HG03460 (cell line): ENCODE results near the gene SULT1C2.
"Not testable (repeated sequence)": the region's sequence is repeated elsewhere in the genome, so short reads cannot be mapped to it uniquely, and the experiment has no call there.

ENCODE experiments used
- ATAC-seq: cut with Tn5 transposase; IDR thresholded peaks from one replicate; pipeline ENCODE4 v1.9.1; 2021; ENCODE audit not compliant: unreplicated experiment

Gene SULT1C2

DNA sequence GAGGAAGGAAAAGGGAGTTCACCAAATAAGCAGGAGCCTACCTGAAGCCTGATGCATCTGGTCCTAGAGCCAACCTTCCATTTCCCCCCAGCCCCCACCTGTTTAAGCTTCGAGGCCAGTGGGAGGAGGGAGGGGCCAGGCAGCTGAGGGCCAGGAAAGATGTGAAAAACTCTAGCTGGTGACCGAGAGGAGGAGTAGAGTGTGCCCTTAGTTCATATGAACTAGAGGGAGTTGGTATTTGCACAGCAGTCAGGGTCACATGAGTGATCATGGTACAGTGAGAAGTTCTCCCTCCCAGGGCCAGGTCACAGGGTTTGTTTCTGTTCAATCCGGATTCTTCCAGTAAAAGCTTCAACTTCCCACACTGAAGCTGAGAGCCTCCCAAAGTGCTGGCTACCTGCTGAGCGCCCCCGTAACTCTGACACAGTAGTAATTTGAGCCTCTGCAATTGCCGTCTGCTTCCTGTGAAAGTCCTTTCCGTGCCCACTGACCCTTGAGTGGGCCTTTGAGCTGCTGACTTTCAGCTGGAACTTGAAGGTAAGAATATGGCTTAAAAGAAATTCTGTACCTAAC is at the start of gene SULT1C2:
Gene SULT1C2, plus strand, starts transcription at position 362 of the 573 bp plus-strand sequence. CDS start 4,773 bp downstream, outside the sequence.
- no peak for ATAC-seq

DNA sequence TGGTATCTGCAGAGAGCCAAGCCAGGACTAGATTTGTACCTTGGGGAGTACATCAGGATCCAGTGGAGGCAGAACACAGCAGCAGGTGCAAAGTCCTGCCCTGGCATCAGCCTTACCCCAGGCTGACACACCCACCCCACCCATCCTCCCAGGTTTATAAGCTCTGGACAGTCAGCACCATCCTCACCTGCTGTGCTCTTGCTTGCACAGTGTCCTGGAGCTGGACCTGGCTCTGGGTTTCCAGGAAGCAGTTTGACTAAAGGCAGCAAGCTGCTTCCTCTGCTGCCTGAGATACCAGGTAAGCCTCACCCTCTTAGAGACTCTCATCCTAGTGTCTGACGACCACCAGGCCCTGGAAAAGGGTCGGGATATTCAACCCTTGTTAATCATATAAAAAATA is 48.9 kb upstream of the SULT1C2 start, which contains the start of gene SULT1C3:
Gene SULT1C3, plus strand, starts transcription at position 183 of the 400 bp plus-strand sequence. CDS start 7,227 bp downstream, outside the sequence.
- no peak for ATAC-seq

DNA sequence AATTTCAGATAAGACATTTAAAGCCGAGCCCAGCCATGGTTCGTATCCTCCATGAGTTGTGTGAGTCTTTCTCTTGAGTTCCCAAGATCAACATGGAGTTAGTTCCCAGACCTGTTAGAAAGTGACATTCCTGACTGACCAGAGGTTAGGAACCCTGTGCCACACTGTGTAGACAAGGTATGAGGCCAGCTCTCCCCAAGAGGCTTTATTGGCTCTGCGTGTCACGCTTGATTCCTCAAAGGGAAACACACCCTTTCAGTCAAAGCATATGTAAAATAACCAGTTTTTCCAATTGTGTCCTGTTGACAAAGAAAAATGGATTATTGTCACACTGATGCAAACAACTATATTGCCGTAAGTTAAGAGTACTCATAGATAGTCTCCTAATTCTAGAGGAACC is 47.7 kb upstream of the SULT1C2 start:
- no peak for ATAC-seq

DNA sequence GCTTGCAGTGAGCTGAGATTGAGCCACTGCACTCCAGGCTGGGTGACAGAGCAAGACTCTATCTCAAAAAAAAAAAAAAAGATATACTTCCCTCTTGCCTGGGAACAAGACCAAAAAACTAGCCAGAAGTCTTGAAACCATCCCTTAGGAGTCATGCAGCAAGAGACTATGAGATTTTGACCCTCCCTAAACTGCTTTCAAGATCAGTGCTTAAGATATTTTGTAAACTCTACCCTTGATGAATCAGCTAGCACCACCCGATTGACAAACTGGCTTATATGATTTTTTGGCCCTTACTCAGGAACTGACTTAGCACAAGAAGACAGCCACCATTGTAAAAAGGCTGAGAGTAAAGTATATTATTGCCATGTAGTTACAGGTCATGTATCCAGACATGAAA is 45.1 kb upstream of the SULT1C2 start:
- no peak for ATAC-seq

DNA sequence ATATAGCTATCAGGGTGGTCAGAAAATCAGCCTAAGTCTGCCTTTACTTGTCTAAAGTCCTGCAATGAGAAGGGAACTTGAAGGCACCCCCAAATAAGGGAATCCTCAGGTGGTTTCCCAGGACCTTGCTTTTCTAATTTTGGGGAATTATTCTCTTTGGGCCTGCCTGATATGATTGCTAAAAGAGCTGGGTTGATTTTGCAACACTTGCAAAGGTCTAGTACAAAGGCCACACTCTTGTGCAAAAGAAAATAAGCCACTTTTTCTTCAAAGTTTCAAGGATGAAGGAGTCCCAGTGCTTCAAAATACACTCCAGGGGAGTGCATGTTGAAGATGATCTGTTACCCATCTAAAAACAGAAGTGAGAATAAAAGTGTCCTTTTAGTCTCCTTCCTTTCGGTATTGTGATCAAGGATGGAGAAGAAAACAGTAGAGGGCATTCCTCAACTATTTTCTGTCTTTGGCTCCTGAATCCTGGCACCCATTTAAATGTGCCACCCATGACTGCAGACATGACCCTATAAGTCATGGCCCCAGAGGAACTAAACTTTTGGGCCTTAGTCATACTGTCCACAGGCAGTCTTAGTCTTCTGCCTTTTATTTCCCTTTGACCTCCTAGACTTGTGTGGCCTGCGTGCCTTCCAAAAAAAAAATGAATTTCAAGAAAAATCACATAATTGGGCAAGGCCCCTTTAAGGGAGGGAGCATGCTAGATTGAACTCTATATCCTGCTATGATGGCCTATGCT is 43.9 kb upstream of the SULT1C2 start:
- ATAC-seq, result no peak

DNA sequence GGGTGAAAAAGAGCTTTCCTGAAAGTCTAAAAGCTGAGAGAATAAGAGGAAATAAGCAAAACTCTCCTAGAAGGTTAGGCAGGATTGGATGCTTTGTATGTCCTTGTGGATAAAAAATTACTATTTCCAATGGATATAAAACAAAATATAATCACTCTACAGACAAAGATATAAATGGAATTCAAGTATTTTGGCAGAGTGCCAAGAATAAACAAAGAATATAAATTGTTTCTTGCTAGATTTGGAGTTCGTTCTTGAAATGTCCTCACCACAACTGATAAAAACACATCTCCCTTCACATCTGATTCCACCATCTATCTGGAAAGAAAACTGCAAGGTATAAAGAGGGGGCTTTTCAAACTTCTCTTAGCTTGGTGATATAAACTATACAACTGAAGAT is 35.6 kb upstream of the SULT1C2 start:
- ATAC-seq, result no peak

DNA sequence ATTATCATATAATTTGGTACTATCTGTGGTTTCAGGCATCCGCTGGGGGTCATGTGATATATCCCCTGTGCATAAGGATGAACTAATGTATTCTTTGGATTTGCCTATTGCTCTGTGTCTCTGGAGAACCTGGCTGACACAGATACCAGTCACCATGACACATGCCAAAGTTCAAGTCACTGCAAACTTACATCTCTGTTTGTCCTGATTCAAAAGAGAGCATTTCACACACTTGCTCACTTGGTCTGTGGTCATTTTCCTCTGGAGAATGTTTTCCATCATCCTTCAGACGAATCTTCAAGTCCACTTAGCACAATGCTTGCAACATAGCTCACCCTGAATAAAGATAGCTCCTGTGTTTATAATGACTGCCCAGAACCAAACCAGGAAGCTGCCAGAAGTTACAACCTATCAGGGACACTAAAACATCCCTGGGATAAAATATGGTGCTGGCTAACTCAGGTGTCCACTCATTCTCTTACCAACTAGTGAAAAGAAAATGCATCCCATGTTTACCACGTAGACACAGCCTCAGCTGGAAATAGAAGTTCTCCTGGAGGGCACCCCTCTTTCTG is 30.9 kb upstream of the SULT1C2 start:
- no peak for ATAC-seq

DNA sequence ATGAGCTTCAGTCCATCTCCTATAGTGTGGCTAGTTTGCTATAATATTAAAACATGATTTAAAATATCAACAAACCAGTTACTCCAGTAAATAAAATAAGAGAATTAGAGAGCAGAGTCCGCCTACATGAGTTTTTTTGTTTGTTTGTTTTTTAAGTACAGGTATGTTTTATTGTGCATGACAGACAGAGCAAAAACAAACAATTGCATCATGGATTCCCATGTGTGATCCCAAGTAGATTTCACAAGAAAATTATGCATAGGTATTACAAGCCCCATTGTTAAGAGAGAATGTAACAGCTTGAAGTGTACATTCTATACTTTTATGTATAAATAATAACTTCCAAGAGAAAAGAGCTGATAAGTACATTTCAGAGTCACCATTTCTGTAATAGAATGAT is 27.9 kb upstream of the SULT1C2 start:
- no peak for ATAC-seq

DNA sequence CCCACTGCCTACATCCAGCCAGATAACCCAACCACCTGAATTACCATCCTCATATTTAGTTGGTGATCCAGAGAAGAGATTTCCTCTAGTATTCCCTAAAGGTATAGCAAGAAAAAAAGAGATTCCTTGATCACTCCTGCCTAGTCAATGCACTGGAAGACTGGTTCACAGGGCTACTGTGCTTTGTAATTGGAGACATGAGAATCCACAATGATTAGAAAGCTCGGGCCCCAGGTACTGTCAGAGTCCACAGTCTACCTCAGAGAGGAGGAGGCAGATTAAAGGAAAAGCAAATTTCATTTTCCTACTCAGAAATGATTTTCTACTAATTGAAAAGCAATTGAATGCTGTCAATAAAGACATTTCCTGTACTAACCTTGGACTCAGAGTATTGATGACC is 26.7 kb upstream of the SULT1C2 start:
- ATAC-seq, result no peak

DNA sequence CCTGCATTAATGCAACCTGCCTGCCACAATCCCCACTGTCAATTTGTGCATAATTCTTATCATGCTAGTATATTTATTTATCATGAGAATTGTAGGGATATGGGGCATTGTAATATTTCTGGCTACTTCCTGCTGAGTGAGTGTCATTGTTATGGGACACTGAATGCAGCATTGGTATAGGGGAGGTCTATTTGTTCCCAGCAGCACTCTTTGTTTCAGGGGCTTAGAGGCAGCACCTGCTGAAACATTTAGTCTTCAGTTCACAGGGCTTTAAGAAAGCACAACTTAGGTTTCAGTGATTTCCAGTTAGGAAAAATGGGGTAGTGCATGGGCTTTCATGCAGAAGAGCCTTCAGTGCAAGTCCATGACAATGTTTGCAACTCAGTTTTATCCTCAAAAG is 25.3 kb upstream of the SULT1C2 start:
- ATAC-seq, result no peak

DNA sequence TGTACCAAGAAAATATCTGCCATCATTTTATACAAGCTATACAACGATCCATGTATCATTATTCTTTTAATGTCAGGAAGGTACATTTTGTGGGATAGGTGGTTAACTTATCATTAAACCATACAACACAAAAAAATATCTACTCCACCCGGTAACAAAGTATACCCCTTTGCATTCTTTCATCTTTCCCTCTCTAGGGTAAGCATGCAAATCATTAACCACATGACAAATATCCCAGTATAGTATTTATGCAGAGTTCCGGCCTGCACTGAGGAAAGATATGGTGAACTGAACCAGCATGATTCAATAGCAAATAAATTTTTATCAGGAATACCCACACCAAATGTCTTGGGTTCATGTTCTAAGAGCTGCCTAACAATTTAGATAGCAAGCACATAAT is 22.5 kb upstream of the SULT1C2 start:
- no peak for ATAC-seq

DNA sequence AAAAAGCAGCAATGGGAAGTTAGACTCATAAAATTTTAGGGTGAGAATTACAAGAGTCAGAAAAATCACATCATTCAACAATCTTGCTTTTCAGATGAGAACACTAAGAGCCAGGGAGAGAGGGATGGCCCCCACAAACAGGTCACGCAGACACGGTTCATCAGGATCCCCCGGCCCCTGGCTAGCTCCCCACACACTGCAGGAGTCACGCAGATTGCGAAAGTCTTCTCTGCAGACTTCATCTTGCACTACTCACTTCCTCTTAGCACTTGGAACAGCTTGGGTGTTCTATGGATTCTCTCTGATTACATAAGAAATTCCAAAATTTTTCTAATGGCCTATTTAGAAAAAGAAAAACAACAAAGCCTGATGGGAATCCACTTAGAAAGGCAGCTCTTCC is 21.6 kb upstream of the SULT1C2 start:
- no peak for ATAC-seq

DNA sequence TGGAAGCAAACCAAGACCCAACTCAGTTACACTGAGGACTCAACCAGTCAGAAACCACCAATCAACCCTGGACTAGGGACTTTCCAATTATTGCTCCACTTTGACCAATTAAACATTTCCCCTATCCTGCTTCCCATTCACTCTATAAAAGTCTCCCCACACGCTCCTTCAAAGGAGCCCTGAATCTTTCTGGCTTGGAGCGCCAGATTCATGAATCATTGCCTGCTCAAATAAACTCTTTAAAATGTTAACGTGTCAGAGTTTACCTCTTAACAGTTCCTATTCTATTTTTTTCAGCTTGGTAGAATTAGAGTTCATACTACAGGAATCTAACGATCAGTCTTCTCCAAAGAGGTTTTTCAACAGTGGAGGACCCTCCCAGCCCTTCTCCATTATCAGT is 20.7 kb upstream of the SULT1C2 start:
- ATAC-seq, result no peak

DNA sequence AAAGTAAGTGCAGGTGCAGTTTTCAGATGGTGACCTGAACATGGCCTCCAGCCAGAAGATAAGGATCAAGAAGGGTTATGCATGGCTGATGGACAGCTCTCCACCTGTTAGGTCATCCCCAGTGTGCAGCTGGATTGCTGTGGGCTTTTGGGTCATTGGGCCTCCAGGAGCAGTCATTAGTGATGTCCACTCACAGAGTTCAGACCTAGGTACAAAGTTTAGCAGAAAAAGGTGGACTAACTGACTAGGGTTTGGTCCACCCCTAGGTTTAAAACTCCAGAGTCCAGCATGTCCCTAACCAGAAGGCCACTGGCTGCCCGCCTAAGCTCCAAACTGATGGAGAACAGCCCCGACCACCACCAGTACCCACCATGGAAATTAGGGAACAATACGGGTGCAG is 18.3 kb upstream of the SULT1C2 start:
- no peak for ATAC-seq

DNA sequence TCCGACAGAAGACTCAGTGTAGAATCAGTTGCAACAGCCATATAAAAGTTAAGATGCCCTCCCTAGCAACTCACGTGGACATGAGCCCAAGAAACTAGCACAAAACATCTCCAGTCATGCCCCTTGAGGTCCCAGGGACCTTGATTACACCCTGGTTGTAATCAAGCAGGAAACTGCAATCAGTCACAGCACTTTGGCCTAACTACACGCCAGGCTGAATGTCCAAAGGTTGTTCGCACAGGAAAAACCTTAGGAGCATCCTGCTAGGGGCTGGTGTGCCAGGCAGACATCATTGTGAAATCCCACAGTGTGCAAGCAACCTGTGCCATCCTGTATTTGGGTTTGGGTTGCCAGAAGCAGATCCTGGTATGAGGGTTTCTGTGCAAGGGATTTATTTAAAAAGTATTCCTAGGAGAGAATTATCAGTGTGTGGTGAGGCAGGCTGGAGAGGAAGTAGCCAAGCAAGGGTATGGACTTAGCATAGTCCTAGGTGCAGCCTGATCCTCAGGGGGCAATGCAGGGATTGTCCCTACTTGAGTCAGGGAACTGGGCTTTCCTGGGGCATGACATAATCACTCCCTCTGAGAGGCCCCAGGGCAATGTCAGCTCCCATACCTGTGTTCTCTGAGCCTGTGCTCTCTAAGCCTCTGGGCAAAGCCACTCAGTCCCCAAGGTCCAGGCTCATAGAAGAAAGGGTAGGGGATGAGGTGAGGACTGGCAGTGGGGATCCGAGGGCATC is 17.8 kb upstream of the SULT1C2 start:
- no peak for ATAC-seq

DNA sequence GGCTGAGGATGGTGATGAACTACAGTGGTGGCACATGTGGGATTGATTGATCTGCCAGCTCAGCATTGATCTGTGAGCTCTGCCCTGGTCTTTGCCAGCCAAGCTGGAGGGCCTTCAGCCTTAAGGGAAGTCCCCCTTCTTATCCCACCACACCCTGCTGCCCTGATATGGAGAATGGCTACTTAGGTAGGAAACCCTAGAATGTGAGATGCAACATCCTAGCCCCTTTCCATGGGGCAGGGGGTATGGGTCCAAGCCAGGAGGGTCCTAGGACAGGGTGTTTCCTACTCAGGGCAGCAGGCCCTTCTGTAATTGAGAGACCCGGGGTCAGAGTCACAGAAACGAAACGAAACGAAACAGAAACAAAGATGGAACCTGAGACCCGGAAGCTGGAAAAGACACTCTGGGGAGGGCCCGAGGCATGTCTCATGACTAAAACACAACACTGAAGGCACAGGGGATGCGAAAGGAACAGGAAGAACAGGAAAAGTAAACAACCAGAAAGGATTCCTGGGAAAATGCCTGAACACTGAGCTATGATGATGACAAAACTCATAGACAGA is 16.9 kb upstream of the SULT1C2 start:
- no peak for ATAC-seq

DNA sequence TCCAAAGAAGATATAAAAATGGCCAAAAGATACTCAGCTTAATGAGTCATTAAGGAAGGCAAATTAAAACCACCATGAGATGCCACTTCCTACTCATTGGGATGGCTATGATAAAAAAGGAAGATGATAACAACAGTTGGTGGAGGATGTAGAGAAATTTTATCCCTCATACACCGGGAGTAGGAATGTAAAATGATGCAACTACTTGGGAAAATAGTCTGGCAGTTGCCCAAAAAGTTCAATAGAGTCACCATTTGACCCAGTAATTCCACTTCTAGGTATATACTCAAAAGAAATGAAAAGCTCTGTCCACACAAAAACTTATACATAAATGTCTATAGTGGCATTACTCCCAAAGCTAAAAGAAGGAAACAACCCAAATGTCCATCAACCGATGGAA is 10.1 kb upstream of the SULT1C2 start:
- no peak for ATAC-seq

DNA sequence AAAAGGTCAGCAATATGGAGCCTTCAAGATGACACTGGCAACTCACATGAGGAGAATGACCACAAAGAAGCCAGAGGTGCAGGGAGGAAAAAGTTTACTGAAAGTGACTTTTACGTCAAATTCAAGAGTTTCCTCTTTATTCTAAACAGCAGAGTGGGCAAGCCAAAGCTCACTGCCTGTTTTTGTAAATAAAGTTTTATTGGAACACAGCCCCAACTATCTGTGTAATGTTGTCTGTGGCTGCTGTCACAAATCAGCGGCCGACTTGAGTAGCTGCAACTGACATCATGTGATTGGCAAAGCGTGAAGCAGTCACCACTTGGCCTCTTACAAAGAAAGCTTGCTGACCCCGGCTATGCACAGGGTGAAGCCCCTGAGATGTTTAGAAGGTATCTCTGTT is 9.2 kb upstream of the SULT1C2 start:
- ATAC-seq, result no peak

DNA sequence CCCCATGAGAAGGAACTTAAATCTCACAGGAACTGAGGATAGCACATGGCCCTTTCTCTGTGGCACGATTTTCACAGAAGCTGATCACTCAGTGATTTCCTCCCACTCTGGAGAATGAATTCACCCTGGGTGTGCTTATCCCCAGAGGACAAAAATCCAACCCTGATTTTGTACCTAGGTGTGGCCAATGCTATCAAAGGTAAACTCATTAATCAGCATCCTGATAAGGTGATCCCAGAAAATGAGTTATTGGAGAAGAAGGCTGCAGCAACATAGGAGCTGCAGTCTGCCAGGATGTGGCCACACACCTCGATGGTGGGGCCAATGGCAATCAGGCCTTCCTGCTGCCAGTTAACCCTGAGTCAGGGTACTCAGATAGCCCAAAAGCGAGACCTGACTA is 8.2 kb upstream of the SULT1C2 start:
- no peak for ATAC-seq

DNA sequence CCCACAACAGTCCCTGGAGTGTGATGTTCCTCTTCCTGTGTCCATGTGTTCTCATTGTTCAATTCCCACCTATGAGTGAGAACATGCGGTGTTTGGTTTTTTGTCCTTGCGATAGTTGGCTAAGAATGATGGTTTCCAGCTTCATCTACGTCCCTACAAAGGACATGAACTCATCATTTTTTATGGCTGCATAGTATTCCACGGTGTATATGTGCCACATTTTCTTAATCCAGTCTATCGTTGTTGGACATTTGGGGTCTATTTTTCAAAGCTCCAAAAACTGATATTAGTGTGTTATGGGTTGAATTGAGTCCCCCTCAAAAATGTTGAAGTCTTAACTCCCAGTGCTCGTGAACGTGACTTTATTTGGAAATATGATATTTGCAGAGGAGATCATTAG is 4.1 kb upstream of the SULT1C2 start:
- not testable (repeated sequence) for ATAC-seq

DNA sequence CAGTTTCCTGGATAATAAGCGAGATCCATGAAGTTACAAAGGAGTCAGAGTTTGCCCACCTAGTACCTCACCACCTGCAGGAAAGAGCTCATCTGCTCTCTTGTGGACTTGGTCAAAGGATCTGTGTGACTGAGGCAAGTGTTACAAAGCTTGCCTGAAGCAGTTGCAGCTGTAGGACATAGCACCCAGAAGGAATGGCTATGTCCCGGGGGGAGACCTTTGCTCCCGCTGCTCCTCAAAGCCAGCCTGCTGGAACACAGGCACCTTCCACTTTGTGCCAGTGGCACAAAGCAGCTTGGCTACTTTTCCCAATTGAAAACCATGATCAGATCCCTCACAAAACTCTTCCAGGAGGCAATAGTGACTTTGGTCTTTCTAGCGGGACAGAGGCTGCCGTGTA is 3.1 kb upstream of the SULT1C2 start:
- no peak for ATAC-seq
